Measurements from ENCODE around the gene ABCA6. TPM values are rescaled to one million over a fixed set of nuclear protein-coding genes. Genes with fewer than 3 reads are reported as not detected.

Gene ABCA6
- total RNA-seq, 2 experiments from 2014 or later, result 5.2 to 26.5 TPM

DNA sequence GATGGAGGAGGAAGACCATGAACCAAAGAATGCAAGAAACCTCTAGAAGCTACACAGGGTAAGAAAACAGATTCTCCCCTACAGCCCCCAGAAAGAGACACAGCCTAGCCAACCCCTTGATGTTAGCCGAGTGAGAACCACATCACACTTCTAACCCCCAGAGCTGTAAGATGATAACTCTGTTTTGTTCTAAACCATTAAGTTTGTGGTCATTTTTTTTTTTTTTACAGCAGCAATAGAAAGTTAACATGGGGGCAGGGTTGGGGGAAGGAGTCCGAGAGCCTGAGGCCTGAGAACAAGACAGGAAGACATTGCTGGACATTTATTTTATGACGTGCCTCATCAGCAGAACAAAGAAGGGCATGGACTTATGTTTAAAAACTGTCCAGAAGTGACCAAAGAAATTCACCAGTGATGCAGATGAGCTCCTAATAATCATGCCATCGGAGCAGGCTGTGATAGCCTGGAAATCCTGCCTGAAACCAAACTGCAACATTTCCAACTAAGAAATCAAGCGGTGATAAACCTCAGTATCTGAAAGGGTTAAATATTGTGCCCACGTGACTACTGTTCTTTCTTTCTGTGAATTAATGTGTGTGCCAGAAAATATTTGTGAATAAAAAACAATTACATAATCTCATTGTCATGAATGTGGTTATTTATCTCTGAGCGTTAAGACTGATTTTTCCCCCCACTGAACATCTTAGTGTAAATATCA lies 82.1 kb downstream of the ABCA6 start:
- H4K20me1 ChIP-seq (ENCODE audit: insufficient read depth, low read length), result no peaks in the 10 kb centered on the region
- no peak for TF ChIP-seq EZH2phosphoT487 (IDR thresholded peaks at IDR 0.05; ENCODE audit: borderline replicate concordance, low read depth, low read length)
- TF ChIP-seq, protein P1, sequence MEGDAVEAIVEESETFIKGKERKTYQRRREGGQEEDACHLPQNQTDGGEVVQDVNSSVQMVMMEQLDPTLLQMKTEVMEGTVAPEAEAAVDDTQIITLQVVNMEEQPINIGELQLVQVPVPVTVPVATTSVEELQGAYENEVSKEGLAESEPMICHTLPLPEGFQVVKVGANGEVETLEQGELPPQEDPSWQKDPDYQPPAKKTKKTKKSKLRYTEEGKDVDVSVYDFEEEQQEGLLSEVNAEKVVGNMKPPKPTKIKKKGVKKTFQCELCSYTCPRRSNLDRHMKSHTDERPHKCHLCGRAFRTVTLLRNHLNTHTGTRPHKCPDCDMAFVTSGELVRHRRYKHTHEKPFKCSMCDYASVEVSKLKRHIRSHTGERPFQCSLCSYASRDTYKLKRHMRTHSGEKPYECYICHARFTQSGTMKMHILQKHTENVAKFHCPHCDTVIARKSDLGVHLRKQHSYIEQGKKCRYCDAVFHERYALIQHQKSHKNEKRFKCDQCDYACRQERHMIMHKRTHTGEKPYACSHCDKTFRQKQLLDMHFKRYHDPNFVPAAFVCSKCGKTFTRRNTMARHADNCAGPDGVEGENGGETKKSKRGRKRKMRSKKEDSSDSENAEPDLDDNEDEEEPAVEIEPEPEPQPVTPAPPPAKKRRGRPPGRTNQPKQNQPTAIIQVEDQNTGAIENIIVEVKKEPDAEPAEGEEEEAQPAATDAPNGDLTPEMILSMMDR (conservative IDR thresholded peaks at IDR 0.05; ENCODE audit: low read length), result no peak
- POLR2A ChIA-PET, result interaction anchor here (0.6 to 1.2 kb wide), 6 partner anchors 14 to 174 kb away, joined by 3 to 8 read pairs (median 4); no protein-coding TSS in a partner anchor
- no peak overlapping the region for H2AFZ ChIP-seq (ENCODE audit: low read length)
- no peak overlapping the region for H3K4me2 ChIP-seq (ENCODE audit: low read length)
- CTCF ChIA-PET (ENCODE audit: unreplicated experiment), result no interaction called here
- no TSS peak for BruUV-seq (replicated peaks)
- intact Hi-C loops (cut with micrococcal nuclease; ENCODE audit: unreplicated experiment), result loop anchor here (5.0 to 10.0 kb wide), 2 partner anchors 58 to 285 kb away; no protein-coding TSS in a partner anchor
- H3K4me1 ChIP-seq (ENCODE audit: insufficient read depth, low read length, poor library complexity, severe bottlenecking), result peaks cover 28% of the 10 kb centered on the region
- DNase-seq (ENCODE audit: low spot score), result no peak
- H3K27ac ChIP-seq (ENCODE audit: low read depth, low read length, poor library complexity, severe bottlenecking), result no peak overlapping the region
- H3K36me3 ChIP-seq (ENCODE audit: insufficient read depth, low read length), result no peaks in the 10 kb centered on the region
- H3K9me3 ChIP-seq (ENCODE audit: low read length), result no peaks in the 10 kb centered on the region
- H3K79me2 ChIP-seq (ENCODE audit: insufficient read depth, low read depth, low read length), result no peaks in the 10 kb centered on the region
- no peaks in the 10 kb centered on the region for H3K9me2 ChIP-seq (ENCODE audit: insufficient read depth, low read length)
- no peak overlapping the region for H3K4me3 ChIP-seq (ENCODE audit: low read depth, low read length, poor library complexity, severe bottlenecking)

DNA sequence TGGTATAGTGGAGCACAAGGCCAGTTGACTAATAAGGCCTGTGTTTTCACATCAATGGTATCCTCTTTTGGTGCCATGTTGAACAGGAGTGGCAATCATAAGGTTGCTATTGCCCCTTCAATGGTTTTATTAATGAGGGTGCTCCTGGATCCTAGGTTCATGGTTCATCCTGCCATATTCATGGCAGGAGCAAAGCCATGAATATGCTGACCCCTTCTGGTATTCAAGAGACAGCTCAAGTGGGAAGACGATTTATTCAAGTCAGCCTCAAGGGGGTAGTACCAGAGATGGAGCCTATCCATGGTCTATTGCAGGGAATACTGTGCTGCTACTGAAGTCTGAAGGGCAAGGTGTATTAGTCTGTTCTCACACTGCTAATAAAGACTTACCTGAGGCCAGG lies 83.5 kb downstream of the ABCA6 start:
- CTCF ChIA-PET (ENCODE audit: unreplicated experiment), result no interaction called here
- H2AFZ ChIP-seq (ENCODE audit: low read length), result no peak overlapping the region
- H3K27ac ChIP-seq (ENCODE audit: low read depth, low read length, poor library complexity, severe bottlenecking), result no peak overlapping the region
- DNase-seq (ENCODE audit: low spot score), result no peak
- BruUV-seq (replicated peaks), result no TSS peak
- no peaks in the 10 kb centered on the region for H3K9me2 ChIP-seq (ENCODE audit: insufficient read depth, low read length)
- H3K9me3 ChIP-seq (ENCODE audit: low read length), result no peaks in the 10 kb centered on the region
- H3K36me3 ChIP-seq (ENCODE audit: insufficient read depth, low read length), result no peaks in the 10 kb centered on the region
- H3K4me3 ChIP-seq (ENCODE audit: low read depth, low read length, poor library complexity, severe bottlenecking), result no peak overlapping the region
- TF ChIP-seq, protein P1 (conservative IDR thresholded peaks at IDR 0.05; ENCODE audit: low read length), result peak; percentile 64
- TF ChIP-seq EZH2phosphoT487 (IDR thresholded peaks at IDR 0.05; ENCODE audit: borderline replicate concordance, low read depth, low read length), result no peak
- intact Hi-C loops (cut with micrococcal nuclease; ENCODE audit: unreplicated experiment), result no loop called here
- POLR2A ChIA-PET, result interaction anchor here (0.7 to 1.2 kb wide), 2 partner anchors 22 to 144 kb away, joined by 3 read pairs; no protein-coding TSS in a partner anchor
- H3K79me2 ChIP-seq (ENCODE audit: insufficient read depth, low read depth, low read length), result no peaks in the 10 kb centered on the region
- no peak overlapping the region for H3K4me2 ChIP-seq (ENCODE audit: low read length)
- no peaks in the 10 kb centered on the region for H4K20me1 ChIP-seq (ENCODE audit: insufficient read depth, low read length)
- peaks cover 25% of the 10 kb centered on the region for H3K4me1 ChIP-seq (ENCODE audit: insufficient read depth, low read length, poor library complexity, severe bottlenecking)

DNA sequence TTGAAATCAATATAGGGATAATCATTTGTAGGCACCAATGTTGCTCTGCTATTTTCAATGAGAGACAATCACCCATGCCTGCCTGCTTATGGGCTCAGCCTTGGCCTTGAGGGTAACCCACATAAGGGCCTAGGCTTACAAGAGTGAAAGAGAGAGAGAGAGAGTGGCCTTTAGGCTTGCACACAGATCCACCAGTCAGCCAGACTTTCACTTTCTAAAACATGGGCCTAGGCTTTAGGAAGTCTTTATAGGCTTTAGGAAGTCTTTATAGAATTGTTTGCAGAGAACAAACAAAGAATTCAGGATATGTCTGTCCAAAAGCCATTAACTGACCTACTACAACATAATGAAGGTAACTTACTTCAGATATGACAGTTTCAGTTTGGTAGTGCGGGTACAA lies 84.4 kb downstream of the ABCA6 start:
- Histone ChIP-seq H3K36me3 (ENCODE audit: insufficient read depth, low read length) (no peaks in the 10 kb centered on the region), H3K9me3 (ENCODE audit: low read length) (no peaks in the 10 kb centered on the region), H3K4me3 (ENCODE audit: low read depth, low read length, poor library complexity, severe bottlenecking) (no peak overlapping the region), H3K79me2 (ENCODE audit: insufficient read depth, low read depth, low read length) (no peaks in the 10 kb centered on the region), H3K27ac (ENCODE audit: low read depth, low read length, poor library complexity, severe bottlenecking) (no peak overlapping the region), H3K9me2 (ENCODE audit: insufficient read depth, low read length) (no peaks in the 10 kb centered on the region), H2AFZ (ENCODE audit: low read length) (no peak overlapping the region), H4K20me1 (ENCODE audit: insufficient read depth, low read length) (no peaks in the 10 kb centered on the region), H3K4me1 (ENCODE audit: insufficient read depth, low read length, poor library complexity, severe bottlenecking) (peaks cover 25% of the 10 kb centered on the region), H3K4me2 (ENCODE audit: low read length) (no peak overlapping the region)
- ChIA-PET CTCF (ENCODE audit: unreplicated experiment) (no interaction called here), POLR2A (interaction anchor here (0.7 to 1.2 kb wide), 2 partner anchors 13 to 21 kb away, joined by 3 read pairs; no protein-coding TSS in a partner anchor)
- no TSS peak for BruUV-seq (replicated peaks)
- no peak for DNase-seq (ENCODE audit: low spot score)
- intact Hi-C loops (cut with micrococcal nuclease; ENCODE audit: unreplicated experiment), result no loop called here
- TF ChIP-seq, protein P1 (conservative IDR thresholded peaks at IDR 0.05; ENCODE audit: low read length), result no peak
- no peak for TF ChIP-seq EZH2phosphoT487 (IDR thresholded peaks at IDR 0.05; ENCODE audit: borderline replicate concordance, low read depth, low read length)
